Lung (tissue), 12 donors: ENCODE measurements around the gene HACD2. TPM values are rescaled to one million over a fixed set of nuclear protein-coding genes. Genes with fewer than 3 reads are reported as not detected.
"Not testable (repeated sequence)": the region's sequence is repeated elsewhere in the genome, so short reads cannot be mapped to it uniquely, and the experiment has no call there.

Experiments
- ATAC-seq: fragments of 200-7000 bp; cut with Tn5 transposase; one replicate; pipeline ENCODE4 v1.9.1; 2020; ENCODE audit warnings: moderate number of reproducible peaks; ENCODE audit not compliant: insufficient read depth, low FRiP score
- DNase-seq, 3 donors: peaks; one replicate each; pipeline ENCODE4 v3.0.0-alpha.2; 2013 to 2017
- H3K27ac ChIP-seq, 2 donors: one replicate each; pipeline ENCODE4 v1.5.1; 2013; ENCODE audit warnings: mild to moderate bottlenecking in 2 of 2, moderate library complexity in 2 of 2, control low read depth in 1 of 2, inconsistent platforms in 1 of 2, low read depth in 1 of 2, low read length in 1 of 2
- H3K27me3 ChIP-seq, 3 donors: one replicate each; pipeline ENCODE4 v1.5.1; 2013; ENCODE audit warnings: low read length in 2 of 3; ENCODE audit not compliant: control insufficient read depth in 3 of 3, insufficient read depth in 3 of 3
- H3K36me3 ChIP-seq, 4 donors: one replicate each; pipeline ENCODE4 v1.5.1; 2013; ENCODE audit warnings: low read length in 4 of 4, mild to moderate bottlenecking in 1 of 4, moderate library complexity in 1 of 4; ENCODE audit not compliant: control insufficient read depth in 4 of 4, insufficient read depth in 4 of 4
- H3K4me1 ChIP-seq, 5 donors: one replicate each; pipeline ENCODE4 v1.5.1; 2013; ENCODE audit warnings: low read length in 5 of 5, mild to moderate bottlenecking in 2 of 5, moderate library complexity in 1 of 5; ENCODE audit not compliant: control insufficient read depth in 5 of 5, insufficient read depth in 5 of 5
- H3K4me3 ChIP-seq: one replicate; pipeline ENCODE4 v1.5.1; 2013; ENCODE audit warnings: mild to moderate bottlenecking, control low read depth, moderate library complexity
- H3K9ac ChIP-seq, 2 donors: one replicate each; pipeline ENCODE4 v1.5.1; 2013; ENCODE audit warnings: low read length in 2 of 2, control low read depth in 1 of 2; ENCODE audit not compliant: insufficient read depth in 1 of 2
- H3K9me3 ChIP-seq, 4 donors: one replicate each; pipeline ENCODE4 v1.5.1; 2013; ENCODE audit warnings: low read length in 3 of 4, mild to moderate bottlenecking in 1 of 4, moderate library complexity in 1 of 4; ENCODE audit not compliant: control insufficient read depth in 4 of 4, insufficient read depth in 3 of 4
- CTCF ChIP-seq: IDR thresholded peaks from 2 replicates; pipeline ENCODE4 v1.5.1; 2012; ENCODE audit warnings: mild to moderate bottlenecking; ENCODE audit errors: control extremely low read depth, extremely low read depth
- WGBS, 2 donors: extraction: QIAGEN DNeasy Blood & Tissue Kit; methylation state at CpG; one replicate each; pipeline ENCODE4 v1.1.7; 2013; 5-methylcytosine and 5-hydroxymethylcytosine counted together
- polyA plus RNA-seq, 2 donors: library from polyadenylated mRNA; stranded (reverse); fragments of 200-250 nt; gene quantifications; one replicate each; pipeline ENCODE4 v1.2.1, GENCODE V29; 2013
- total RNA-seq, 2 donors: library from RNA; depleted of rRNA in 1 of 2; stranded (reverse); fragments of >200 nt in 1 of 2; gene quantifications; one replicate each; pipeline ENCODE4 v1.2.1, GENCODE V29; 2014 to 2021
- donor health status: control.
- donor health status: control.
- donor health status: Bipolar disorder and iron deficiency.
- donor health status: healthy.
- donor health status: DM: yes; HTN: yes; CAD: no.

Gene HACD2
- total and polyA plus RNA-seq, 4 donors, result 17.1 to 40.7 (median 28.2) TPM

GRCh38 chr3:123602325-123602724, 17.5 kb upstream of the HACD2 start:
- H3K27ac ChIP-seq, result no peak overlapping the region
- peaks cover 0 to 2% (median 0%) of the 10 kb centered on the region in 5 donors for H3K4me1 ChIP-seq
- DNase-seq (no peak), ATAC-seq (no peak)
- 66 to 75% methylated on average over 1 of the region's 1 CpG for WGBS, 2 donors
- no peaks in the 10 kb centered on the region for H3K9me3 ChIP-seq
- H3K9ac ChIP-seq, result no peak overlapping the region
- no peak overlapping the region for H3K4me3 ChIP-seq
- peaks cover 0 to 5% (median 0%) of the 10 kb centered on the region in 4 donors for H3K36me3 ChIP-seq
- no peak for TF ChIP-seq CTCF
- H3K27me3 ChIP-seq, result no peaks in the 10 kb centered on the region

- not testable (repeated sequence) for ATAC-seq, H3K9ac ChIP-seq, H3K36me3 ChIP-seq, H3K27ac ChIP-seq, H3K4me3 ChIP-seq, H3K4me1 ChIP-seq, H3K9me3 ChIP-seq, DNase-seq, H3K27me3 ChIP-seq
These were observed 16.0 kb upstream of the HACD2 start for GRCh38 chr3:123600863-123601262.

- DNase-seq (no peak), ATAC-seq (no peak)
- no peak for TF ChIP-seq CTCF
- H3K4me3 ChIP-seq, result no peak overlapping the region
- H3K27ac ChIP-seq, result no peak overlapping the region
- H3K9me3 ChIP-seq, result no peaks in the 10 kb centered on the region
- 84 to 89% methylated on average over 4 of the region's 4 CpGs for WGBS, 2 donors
- H3K36me3 ChIP-seq, result no peaks in the 10 kb centered on the region
- H3K4me1 ChIP-seq, result peaks cover 0 to 3% (median 0%) of the 10 kb centered on the region in 5 donors
- H3K27me3 ChIP-seq, result no peaks in the 10 kb centered on the region
- H3K9ac ChIP-seq, result no peak overlapping the region
These were observed 12.7 kb upstream of the HACD2 start for GRCh38 chr3:123597561-123597960.

GRCh38 chr3:123595396-123596180, 10.7 kb upstream of the HACD2 start:
- H3K4me1 ChIP-seq, result peaks cover 0 to 3% (median 0%) of the 10 kb centered on the region in 5 donors
- WGBS, 2 donors, result 30 to 58% methylated on average over 5 of the region's 5 CpGs
- H3K9me3 ChIP-seq, result peaks cover 0 to 5% (median 3%) of the 10 kb centered on the region in 4 donors
- H3K9ac ChIP-seq, result no peak overlapping the region
- TF ChIP-seq CTCF, result no peak
- no peak overlapping the region for H3K27ac ChIP-seq
- H3K4me3 ChIP-seq, result no peak overlapping the region
- peaks cover 0 to 6% (median 3%) of the 10 kb centered on the region in 4 donors for H3K36me3 ChIP-seq
- DNase-seq (no peak), ATAC-seq (no peak)
- no peaks in the 10 kb centered on the region for H3K27me3 ChIP-seq
